Stimulated activated CD8-positive, alpha-beta memory T cell treated with anti-CD3 and anti-CD28 coated beads, Interleukin-15, amount 100 ng/mL, for 24 hours (primary cell): ENCODE measurements around the gene ACP6.
A peak's percentile ranks its signal among the peaks of the same experiment; 100 is the strongest.

Source experiments
- DNase-seq: peaks from one replicate; pipeline ENCODE4 v3.0.0-alpha.2; 2020; ENCODE audit warnings: low read depth

Gene ACP6

GRCh38 chr1:147651466-147651865 is 18.9 kb downstream of the ACP6 start:
- no peak for DNase-seq

DNA sequence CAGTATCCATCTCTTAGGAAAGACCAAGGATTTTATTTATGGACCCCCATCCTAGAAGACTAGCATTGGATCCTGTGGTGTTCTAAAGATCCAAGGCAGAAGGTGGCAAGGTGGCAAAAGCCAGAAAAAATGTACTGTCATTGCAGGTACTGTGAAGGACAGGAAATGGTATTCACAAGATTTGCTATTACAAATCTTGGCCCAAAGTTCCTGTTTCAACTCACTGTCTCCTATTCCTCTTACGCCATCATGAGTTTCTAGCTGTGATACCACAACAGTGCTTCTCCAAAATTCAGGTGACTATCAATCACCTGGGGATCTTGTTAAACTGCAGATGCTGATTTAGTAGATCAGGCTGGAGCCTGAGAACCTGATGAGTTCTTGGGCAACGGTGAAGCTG is 21.4 kb downstream of the ACP6 start:
- DNase-seq = no peak

DNA sequence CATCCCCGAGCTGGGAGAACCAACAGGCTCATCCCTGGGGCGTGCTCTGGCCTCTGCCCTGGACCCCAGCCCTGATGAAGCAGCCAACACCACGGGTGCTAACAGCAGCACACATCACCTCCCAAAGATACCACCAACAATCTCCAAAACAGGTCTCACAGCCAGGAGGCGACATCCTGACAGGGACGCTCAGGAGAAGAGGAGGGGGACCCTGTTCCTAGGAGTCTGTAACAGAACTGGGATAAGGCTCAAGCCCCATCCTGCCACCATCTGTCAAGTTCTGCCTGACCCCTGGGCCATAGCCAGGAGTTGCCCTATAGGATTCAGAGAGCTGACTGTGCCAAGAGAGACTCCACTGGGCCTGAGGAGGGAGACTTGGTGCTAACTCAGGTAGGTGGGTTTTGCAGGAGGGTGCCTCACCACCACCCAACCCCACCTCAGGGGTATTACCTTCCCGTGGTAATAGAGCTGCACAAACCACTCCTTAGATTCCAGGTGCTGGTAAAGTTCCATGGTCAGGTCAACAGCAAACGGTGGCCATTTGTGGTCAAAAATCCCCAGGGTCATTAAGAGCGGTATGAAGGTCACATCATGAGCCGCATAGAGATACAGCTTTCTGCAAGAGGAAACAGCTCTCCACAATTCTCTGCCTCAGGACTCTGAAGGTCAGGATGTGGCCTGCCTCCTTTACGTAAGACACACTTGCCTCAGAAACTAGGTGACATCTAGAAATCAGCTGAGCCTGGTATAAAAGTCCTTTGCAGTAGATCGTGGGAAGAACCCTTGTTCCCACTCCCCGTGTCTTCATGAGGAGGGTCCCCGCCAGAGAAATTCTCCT is 22.3 kb downstream of the ACP6 start:
- DNase-seq = no peak

DNA sequence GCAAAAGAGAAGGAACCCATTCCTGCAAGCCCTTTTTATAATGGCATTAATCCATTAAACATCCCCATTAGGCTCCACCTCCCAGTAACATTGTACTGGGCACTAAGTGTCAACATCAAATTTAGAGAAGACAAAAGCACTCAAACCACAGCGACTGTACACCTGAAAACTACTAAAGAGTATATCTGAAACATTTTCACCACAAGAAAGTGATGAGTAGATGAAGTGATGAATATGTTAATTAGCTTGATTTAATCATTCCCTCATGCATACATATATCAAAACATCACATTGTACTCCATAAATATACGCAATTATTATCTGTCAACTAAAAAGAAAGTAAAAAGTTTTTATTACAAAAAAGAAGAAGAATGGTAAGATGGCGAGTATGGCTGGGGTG is 26.4 kb downstream of the ACP6 start:
- DNase-seq = no peak

GRCh38 chr1:147641695-147642592 is 28.4 kb downstream of the ACP6 start:
- DNase-seq = no peak

DNA sequence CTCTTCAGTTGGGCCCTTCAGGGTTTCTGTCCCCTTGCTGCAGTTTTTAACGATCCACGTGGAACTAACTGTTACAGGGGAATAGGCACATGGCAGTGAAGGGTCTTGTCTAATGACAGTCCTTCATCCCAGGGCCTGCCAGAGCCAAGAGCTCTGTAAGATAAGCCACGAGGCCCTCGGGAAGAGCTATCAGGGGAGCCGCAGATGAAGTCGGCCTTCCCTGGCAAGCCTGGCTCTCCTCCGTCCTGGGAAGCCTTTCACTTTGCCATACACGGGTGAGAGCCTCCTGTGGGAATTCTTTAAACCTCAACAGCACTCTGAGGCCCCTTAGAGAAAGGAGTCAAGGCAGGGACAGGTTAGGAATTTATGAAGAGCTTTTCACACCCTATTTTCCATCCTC is 29.0 kb downstream of the ACP6 start:
- no peak for DNase-seq

DNA sequence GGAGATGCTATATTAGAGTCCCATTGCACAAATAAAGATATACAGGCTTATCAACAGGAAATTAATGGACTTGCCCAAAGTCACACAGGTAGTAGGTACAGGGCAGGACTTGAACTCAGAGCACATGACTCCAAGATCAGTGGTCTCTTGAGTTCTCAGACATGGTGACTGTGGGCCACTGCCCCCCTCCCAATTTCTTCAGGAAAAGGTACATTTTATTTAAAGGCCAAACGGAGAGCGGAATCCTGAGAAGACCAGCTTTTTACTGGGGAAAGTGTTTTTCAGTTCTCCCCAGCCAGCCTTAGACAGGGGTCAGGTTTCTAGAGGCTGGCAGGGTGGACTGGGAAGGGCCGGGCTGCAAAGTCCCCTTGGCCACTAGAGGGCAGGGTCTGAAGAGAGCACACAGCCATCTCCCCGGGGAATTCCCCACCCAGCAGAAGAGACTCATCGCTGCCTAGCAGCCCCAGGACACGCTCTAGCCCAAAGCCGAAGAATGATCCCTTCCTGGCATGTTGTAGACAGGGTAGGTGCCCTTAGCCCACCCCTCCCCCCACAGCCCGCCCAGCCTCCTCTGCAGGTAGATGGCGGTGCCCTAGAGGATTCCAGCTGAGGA is 29.7 kb downstream of the ACP6 start:
- peak; percentile 40 for DNase-seq

DNA sequence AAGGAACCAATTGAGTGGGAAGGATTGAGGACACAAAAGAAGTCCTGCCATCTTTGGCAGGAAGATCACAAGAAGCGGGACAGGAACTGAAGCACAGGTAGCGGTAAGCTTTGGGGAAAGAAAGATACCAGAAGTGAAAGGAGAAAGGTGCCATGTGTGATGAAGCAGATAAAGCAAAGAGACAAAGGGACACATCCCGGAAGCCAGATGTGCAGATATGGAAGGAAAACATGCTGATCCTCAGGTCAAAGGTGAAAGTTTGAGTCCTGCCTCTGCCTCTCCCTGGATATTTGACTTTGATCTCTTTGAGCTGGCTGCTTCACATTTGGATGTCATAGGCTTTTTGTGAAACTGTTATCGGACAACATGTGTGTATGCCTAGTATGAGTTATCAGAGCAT is 34.0 kb downstream of the ACP6 start:
- DNase-seq = no peak

DNA sequence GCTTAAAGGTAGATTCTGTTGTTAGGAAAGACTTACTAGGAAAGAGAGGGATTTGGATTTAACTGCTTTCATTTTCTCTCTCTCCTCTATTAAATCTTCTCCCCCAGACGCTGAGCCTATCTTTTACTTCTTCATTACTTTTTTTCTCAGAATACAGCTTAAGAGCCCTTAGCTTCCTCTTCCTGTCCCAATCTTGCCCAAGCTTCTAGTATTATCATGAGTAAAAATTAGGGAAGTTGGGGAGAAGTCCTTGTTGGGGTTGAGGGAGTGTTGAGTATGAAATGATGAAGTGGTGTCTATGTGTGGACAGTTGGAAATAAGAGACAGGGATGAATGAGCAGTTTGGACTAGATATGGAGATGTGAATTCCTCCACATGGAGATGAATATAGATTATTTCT is 35.0 kb downstream of the ACP6 start:
- no peak for DNase-seq

- DNase-seq = no peak
Observed at GRCh38 chr1:147634645-147635044, 35.7 kb downstream of the ACP6 start.

GRCh38 chr1:147633759-147634158 is 36.6 kb downstream of the ACP6 start:
- DNase-seq = no peak

- DNase-seq = no peak
Observed at GRCh38 chr1:147631839-147632238, 38.5 kb downstream of the ACP6 start.

- DNase-seq = no peak
Observed at GRCh38 chr1:147630447-147630846, 39.9 kb downstream of the ACP6 start.

- no peak for DNase-seq
Observed at GRCh38 chr1:147630022-147630421, 40.3 kb downstream of the ACP6 start.

DNA sequence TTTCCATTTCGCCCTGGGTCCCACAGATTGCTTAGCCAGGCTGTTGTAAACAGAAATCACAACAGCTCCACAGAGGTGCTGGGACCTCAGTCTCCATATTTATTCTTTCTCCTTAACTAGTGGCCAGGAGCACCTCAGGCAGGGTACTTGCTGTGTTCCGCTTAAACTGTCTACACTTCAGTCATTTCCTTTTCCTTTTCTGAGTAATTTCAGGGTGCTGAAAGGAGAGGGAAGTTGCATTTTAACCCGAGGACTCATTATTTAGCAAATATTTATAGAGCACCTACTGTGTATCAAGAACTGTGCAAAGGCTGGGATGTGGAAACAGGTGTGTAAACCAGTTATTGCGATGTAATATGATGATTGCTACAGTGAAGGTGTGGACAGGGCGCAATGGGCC is 41.9 kb downstream of the ACP6 start:
- DNase-seq = no peak

GRCh38 chr1:147627435-147628110 is 42.8 kb downstream of the ACP6 start:
- DNase-seq = no peak

DNA sequence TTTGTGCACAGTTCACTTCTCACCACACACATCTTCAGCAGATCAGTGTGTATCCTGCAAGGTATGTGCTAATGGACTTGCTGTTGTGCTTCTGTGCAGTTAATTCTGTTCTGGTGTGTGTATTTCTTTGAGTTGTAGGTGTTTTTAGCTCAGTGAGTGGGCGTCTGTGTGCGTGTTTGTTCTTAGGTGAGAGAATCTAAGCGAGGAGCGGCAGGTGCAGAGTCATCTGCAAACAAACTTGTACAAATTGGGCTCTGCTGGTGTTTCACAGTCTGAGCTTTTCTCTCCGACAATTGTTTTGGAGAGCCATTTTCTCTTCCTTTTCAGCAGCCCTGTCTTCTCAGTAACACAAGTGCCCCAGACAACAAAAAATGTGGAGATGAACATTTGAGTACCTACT is 43.6 kb downstream of the ACP6 start:
- no peak for DNase-seq

DNA sequence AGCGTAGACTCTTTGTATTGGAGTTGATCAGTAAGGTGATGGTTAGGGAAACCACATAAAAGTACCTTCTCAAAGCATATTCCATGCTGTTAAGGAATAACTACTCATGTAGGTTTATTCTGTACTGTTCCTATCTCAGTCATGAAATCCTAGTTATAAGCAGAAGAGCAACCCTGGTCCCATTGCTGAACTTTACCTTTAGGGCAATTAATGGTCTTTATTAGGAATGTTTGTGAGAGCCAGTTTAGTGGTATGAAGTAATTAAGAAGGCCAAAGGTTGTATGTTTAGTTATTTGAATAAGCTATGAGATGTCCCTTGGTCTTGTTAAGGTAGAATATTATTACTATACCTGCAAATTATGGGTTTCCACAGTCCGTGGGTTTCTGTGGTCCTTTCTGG is 44.0 kb downstream of the ACP6 start:
- DNase-seq = no peak

GRCh38 chr1:147625362-147625995 is 44.8 kb downstream of the ACP6 start:
- DNase-seq = no peak

GRCh38 chr1:147624529-147624928 is 45.8 kb downstream of the ACP6 start:
- DNase-seq = no peak

DNA sequence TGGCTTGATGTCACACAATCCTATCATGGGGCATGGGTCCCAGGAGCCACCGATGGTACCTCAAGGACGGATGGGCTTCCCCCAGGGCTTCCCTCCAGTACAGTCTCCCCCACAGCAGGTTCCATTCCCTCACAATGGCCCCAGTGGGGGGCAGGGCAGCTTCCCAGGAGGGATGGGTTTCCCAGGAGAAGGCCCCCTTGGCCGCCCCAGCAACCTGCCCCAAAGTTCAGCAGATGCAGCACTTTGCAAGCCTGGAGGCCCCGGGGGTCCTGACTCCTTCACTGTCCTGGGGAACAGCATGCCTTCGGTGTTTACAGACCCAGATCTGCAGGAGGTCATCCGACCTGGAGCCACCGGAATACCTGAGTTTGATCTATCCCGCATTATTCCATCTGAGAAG is 46.3 kb downstream of the ACP6 start:
- DNase-seq = no peak

- no peak for DNase-seq
Observed at GRCh38 chr1:147622731-147623130, 47.6 kb downstream of the ACP6 start.
